ENCODE results near the gene GSAP. TPM values are rescaled to one million over a fixed set of nuclear protein-coding genes. Genes with fewer than 3 reads are reported as not detected.
A peak's percentile ranks its signal among the peaks of the same experiment; 100 is the strongest.

GSAP gene
- total RNA-seq, 1 experiment from 2014 or later, result 25.7 TPM

DNA sequence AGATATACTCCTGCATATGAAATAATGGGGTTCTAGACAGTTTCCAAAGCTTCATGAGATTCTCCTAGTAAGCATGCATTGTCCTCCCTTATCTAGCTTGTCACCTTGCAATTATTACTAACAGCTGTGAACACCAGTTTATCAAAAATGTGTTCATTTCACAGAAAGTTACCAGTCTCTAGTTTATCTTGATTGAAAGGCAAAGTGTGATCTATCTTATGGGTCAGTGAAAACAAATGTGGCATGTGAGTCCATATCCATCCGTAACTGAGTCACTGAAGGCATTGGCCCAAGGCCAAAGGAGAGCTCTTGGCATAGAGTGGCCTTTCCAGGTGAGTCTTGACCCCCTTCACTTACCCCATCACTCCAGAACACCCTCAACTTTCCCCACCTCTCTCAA lies 53.2 kb downstream of the GSAP start:
- Histone ChIP-seq H3K4me3 (ENCODE audit: low read depth, low read length) (no peak overlapping the region), H3K36me3 (ENCODE audit: control insufficient read depth, insufficient read depth, low read length) (no peaks in the 10 kb centered on the region), H3K4me1 (peaks cover 16% of the 10 kb centered on the region), H3K9me3 (0 out of 2 replicates have a peak, but pooled peaks cover 9% of the 10 kb centered on the region), H3K27me3 (replicated peaks; ENCODE audit: control insufficient read depth, insufficient read depth, low read length) (no peaks in the 10 kb centered on the region)
- CTCF ChIA-PET, result no interaction called here
- no peaks in the 10 kb centered on the region for H3K9me3 Mint-ChIP-seq (ENCODE audit: unreplicated experiment)
- BruUV-seq (replicated peaks), result no TSS peak
- H3K36me3 Mint-ChIP-seq (ENCODE audit: insufficient read depth, unreplicated experiment), result peaks cover 7% of the 10 kb centered on the region
- POLR2A ChIA-PET, result no interaction called here
- H3K4me1 Mint-ChIP-seq (ENCODE audit: low read depth, unreplicated experiment), result peaks cover 7% of the 10 kb centered on the region
- TF ChIP-seq, protein P1, sequence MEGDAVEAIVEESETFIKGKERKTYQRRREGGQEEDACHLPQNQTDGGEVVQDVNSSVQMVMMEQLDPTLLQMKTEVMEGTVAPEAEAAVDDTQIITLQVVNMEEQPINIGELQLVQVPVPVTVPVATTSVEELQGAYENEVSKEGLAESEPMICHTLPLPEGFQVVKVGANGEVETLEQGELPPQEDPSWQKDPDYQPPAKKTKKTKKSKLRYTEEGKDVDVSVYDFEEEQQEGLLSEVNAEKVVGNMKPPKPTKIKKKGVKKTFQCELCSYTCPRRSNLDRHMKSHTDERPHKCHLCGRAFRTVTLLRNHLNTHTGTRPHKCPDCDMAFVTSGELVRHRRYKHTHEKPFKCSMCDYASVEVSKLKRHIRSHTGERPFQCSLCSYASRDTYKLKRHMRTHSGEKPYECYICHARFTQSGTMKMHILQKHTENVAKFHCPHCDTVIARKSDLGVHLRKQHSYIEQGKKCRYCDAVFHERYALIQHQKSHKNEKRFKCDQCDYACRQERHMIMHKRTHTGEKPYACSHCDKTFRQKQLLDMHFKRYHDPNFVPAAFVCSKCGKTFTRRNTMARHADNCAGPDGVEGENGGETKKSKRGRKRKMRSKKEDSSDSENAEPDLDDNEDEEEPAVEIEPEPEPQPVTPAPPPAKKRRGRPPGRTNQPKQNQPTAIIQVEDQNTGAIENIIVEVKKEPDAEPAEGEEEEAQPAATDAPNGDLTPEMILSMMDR (IDR thresholded peaks at IDR 0.05; ENCODE audit: insufficient read depth in 1 of 2, low read depth in 1 of 2, low read length in 1 of 2, severe bottlenecking in 1 of 2, unreplicated experiment in 1 of 2), result no peak
- intact Hi-C loops (cut with micrococcal nuclease; ENCODE audit: unreplicated experiment), result loop anchor here (10.0 kb wide), 1 partner anchor 182 kb away; no protein-coding TSS in a partner anchor
- H3K27me3 Mint-ChIP-seq (ENCODE audit: insufficient read depth, unreplicated experiment), result no peaks in the 10 kb centered on the region
- no peak for DNase-seq
- H3K4me3 Mint-ChIP-seq (ENCODE audit: unreplicated experiment), result no peak overlapping the region
- H3K27ac Mint-ChIP-seq (ENCODE audit: unreplicated experiment), result no peak overlapping the region

DNA sequence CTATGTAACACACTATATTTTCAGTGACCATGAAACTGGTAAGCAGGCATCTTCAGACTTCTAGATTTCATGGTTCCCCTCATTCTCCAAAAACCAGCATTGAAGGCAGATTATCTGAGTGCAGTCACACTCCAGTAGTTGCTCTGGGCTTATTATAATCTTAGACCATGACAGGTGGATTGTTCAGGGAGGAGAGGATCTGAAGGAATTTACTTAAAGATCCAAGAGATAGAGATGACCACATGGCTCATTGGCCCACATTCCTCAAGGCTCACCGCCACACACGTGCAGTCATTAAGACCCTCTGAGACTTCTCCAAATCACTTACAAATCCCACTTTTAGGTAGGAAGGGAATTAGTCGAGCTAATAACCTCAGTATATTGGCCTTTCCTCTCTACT lies 55.2 kb downstream of the GSAP start:
- intact Hi-C loops (cut with micrococcal nuclease; ENCODE audit: unreplicated experiment), result loop anchor here (10.0 kb wide), 1 partner anchor 184 kb away; no protein-coding TSS in a partner anchor
- Histone ChIP-seq H3K27me3 (replicated peaks; ENCODE audit: control insufficient read depth, insufficient read depth, low read length) (no peaks in the 10 kb centered on the region), H3K9me3 (0 out of 2 replicates have a peak, but pooled peaks cover under 1% of the 10 kb centered on the region), H3K4me1 (peaks cover 16% of the 10 kb centered on the region), H3K4me3 (ENCODE audit: low read depth, low read length) (no peak overlapping the region), H3K36me3 (ENCODE audit: control insufficient read depth, insufficient read depth, low read length) (no peaks in the 10 kb centered on the region)
- CTCF ChIA-PET, result no interaction called here
- Mint-ChIP-seq H3K36me3 (ENCODE audit: insufficient read depth, unreplicated experiment) (peaks cover 5% of the 10 kb centered on the region), H3K4me3 (ENCODE audit: unreplicated experiment) (no peak overlapping the region), H3K4me1 (ENCODE audit: low read depth, unreplicated experiment) (peaks cover 7% of the 10 kb centered on the region), H3K27me3 (ENCODE audit: insufficient read depth, unreplicated experiment) (no peaks in the 10 kb centered on the region), H3K27ac (ENCODE audit: unreplicated experiment) (no peak overlapping the region), H3K9me3 (ENCODE audit: unreplicated experiment) (no peaks in the 10 kb centered on the region)
- no peak for DNase-seq
- TF ChIP-seq, protein P1 (IDR thresholded peaks at IDR 0.05; ENCODE audit: insufficient read depth in 1 of 2, low read depth in 1 of 2, low read length in 1 of 2, severe bottlenecking in 1 of 2, unreplicated experiment in 1 of 2), result no peak
- BruUV-seq (replicated peaks), result no TSS peak
- POLR2A ChIA-PET, result no interaction called here

DNA sequence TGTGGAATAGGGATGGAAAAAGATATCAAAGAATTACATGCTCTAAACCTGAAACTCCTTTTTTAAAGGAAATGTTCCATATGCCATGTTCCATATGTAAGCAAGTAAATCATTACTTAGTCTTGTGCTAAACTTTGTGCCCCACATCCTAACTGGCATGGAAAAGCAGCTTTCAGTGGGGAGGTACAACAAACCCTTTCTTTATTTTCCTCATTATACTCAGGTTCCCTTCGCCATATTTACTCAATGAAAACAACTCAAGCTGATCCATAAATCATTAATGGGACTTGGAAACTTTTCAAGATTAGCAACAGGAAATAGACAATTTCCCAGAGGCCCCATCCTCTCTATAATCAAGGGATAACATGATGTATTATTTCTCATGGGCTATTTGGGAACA lies 56.0 kb downstream of the GSAP start:
- H3K4me1 Mint-ChIP-seq (ENCODE audit: low read depth, unreplicated experiment), result peaks cover 7% of the 10 kb centered on the region
- no peak overlapping the region for H3K4me3 ChIP-seq (ENCODE audit: low read depth, low read length)
- intact Hi-C loops (cut with micrococcal nuclease; ENCODE audit: unreplicated experiment), result loop anchor here (10.0 kb wide), 1 partner anchor 185 kb away; no protein-coding TSS in a partner anchor
- H3K36me3 Mint-ChIP-seq (ENCODE audit: insufficient read depth, unreplicated experiment), result peaks cover 9% of the 10 kb centered on the region
- H3K9me3 Mint-ChIP-seq (ENCODE audit: unreplicated experiment), result no peaks in the 10 kb centered on the region
- H3K4me3 Mint-ChIP-seq (ENCODE audit: unreplicated experiment), result no peak overlapping the region
- H3K27me3 Mint-ChIP-seq (ENCODE audit: insufficient read depth, unreplicated experiment), result no peaks in the 10 kb centered on the region
- peaks cover 16% of the 10 kb centered on the region for H3K4me1 ChIP-seq
- TF ChIP-seq, protein P1 (IDR thresholded peaks at IDR 0.05; ENCODE audit: insufficient read depth in 1 of 2, low read depth in 1 of 2, low read length in 1 of 2, severe bottlenecking in 1 of 2, unreplicated experiment in 1 of 2), result no peak
- H3K9me3 ChIP-seq, result no peaks in the 10 kb centered on the region
- ChIA-PET CTCF (no interaction called here), POLR2A (no interaction called here)
- no TSS peak for BruUV-seq (replicated peaks)
- no peaks in the 10 kb centered on the region for H3K27me3 ChIP-seq (replicated peaks; ENCODE audit: control insufficient read depth, insufficient read depth, low read length)
- H3K36me3 ChIP-seq (ENCODE audit: control insufficient read depth, insufficient read depth, low read length), result no peaks in the 10 kb centered on the region
- peak overlapping the region; percentile 57 for H3K27ac Mint-ChIP-seq (ENCODE audit: unreplicated experiment)
- no peak for DNase-seq

Measured in Caco-2 (cell line).